ENCODE data around the gene TULP4.

DNA sequence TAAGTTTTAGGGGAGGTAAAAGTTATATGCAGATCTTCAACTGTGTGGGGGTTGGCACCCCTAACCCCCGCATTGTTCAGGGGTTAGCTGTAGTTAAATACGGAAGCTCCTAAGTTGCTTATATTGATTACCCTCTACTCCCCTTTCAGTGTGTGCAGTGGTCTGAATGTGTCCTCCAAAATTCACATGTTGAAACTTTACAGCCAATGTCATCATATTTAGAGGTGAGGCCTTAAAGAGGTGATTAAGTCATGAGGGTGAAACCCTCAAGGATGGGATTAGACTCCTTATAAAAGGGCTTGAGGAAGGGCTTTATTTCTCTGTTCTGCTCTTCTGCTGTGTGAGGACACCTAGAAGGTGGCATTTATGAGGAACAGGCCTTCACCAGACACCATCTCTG, 22.3 kb downstream of the TULP4 start:
- TF ChIP-seq OSR1 (CRISPR knock-in tag; IDR thresholded peaks at IDR 0.05) (no peak), PPARA (CRISPR knock-in tag; IDR thresholded peaks at IDR 0.05; ENCODE audit: borderline replicate concordance) (no peak), ZFP3 (CRISPR knock-in tag; IDR thresholded peaks at IDR 0.05) (no peak), ZC3H10 (CRISPR knock-in tag; IDR thresholded peaks at IDR 0.05) (no peak)
- TF ChIP-seq, protein P1, sequence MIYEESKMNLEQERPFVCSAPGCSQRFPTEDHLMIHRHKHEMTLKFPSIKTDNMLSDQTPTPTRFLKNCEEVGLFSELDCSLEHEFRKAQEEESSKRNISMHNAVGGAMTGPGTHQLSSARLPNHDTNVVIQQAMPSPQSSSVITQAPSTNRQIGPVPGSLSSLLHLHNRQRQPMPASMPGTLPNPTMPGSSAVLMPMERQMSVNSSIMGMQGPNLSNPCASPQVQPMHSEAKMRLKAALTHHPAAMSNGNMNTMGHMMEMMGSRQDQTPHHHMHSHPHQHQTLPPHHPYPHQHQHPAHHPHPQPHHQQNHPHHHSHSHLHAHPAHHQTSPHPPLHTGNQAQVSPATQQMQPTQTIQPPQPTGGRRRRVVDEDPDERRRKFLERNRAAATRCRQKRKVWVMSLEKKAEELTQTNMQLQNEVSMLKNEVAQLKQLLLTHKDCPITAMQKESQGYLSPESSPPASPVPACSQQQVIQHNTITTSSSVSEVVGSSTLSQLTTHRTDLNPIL (CRISPR knock-in tag; IDR thresholded peaks at IDR 0.05; ENCODE audit: low read depth) = no peak
- TF ChIP-seq, protein P2, sequence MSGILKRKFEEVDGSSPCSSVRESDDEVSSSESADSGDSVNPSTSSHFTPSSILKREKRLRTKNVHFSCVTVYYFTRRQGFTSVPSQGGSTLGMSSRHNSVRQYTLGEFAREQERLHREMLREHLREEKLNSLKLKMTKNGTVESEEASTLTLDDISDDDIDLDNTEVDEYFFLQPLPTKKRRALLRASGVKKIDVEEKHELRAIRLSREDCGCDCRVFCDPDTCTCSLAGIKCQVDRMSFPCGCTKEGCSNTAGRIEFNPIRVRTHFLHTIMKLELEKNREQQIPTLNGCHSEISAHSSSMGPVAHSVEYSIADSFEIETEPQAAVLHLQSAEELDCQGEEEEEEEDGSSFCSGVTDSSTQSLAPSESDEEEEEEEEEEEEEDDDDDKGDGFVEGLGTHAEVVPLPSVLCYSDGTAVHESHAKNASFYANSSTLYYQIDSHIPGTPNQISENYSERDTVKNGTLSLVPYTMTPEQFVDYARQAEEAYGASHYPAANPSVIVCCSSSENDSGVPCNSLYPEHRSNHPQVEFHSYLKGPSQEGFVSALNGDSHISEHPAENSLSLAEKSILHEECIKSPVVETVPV (CRISPR knock-in tag; IDR thresholded peaks at IDR 0.05) = no peak

All from SK-N-SH treated with all-trans-retinoic acid at 6 μM for 48 hours (cell line).